ENCODE data around the gene SCAMP1. TPM values are rescaled to one million over a fixed set of nuclear protein-coding genes. Genes with fewer than 3 reads are reported as not detected.

SCAMP1 gene
- total RNA-seq, 1 experiment from 2014 or later: 43.8 TPM

DNA sequence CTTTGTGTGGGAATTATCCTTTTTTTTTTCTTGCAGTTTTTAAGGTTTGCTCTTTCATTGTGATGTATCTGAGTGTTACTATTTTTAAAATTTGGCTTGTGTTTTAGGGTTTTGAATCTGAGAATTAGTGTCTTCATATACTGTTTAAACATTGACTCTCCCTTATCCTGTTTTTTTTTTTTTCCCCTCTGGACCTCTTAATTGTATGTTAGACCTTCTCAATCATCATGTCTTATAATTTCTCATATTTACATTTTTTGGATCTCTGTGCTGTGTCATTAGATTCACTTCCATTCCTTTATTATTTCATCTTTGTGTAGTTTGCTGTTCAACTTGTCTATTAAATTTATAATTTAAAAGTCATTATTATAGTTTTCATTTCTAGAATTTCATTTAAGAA, 47.0 kb downstream of the SCAMP1 start (continued):
- TF ChIP-seq, protein P1, sequence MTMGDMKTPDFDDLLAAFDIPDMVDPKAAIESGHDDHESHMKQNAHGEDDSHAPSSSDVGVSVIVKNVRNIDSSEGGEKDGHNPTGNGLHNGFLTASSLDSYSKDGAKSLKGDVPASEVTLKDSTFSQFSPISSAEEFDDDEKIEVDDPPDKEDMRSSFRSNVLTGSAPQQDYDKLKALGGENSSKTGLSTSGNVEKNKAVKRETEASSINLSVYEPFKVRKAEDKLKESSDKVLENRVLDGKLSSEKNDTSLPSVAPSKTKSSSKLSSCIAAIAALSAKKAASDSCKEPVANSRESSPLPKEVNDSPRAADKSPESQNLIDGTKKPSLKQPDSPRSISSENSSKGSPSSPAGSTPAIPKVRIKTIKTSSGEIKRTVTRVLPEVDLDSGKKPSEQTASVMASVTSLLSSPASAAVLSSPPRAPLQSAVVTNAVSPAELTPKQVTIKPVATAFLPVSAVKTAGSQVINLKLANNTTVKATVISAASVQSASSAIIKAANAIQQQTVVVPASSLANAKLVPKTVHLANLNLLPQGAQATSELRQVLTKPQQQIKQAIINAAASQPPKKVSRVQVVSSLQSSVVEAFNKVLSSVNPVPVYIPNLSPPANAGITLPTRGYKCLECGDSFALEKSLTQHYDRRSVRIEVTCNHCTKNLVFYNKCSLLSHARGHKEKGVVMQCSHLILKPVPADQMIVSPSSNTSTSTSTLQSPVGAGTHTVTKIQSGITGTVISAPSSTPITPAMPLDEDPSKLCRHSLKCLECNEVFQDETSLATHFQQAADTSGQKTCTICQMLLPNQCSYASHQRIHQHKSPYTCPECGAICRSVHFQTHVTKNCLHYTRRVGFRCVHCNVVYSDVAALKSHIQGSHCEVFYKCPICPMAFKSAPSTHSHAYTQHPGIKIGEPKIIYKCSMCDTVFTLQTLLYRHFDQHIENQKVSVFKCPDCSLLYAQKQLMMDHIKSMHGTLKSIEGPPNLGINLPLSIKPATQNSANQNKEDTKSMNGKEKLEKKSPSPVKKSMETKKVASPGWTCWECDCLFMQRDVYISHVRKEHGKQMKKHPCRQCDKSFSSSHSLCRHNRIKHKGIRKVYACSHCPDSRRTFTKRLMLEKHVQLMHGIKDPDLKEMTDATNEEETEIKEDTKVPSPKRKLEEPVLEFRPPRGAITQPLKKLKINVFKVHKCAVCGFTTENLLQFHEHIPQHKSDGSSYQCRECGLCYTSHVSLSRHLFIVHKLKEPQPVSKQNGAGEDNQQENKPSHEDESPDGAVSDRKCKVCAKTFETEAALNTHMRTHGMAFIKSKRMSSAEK (CRISPR knock-in tag; IDR thresholded peaks at IDR 0.05; ENCODE audit: borderline replicate concordance): no peak
- no peak for TF ChIP-seq ARID4B (CRISPR knock-in tag; IDR thresholded peaks at IDR 0.05; ENCODE audit: borderline replicate concordance)
- no peak for TF ChIP-seq TP53 (CRISPR knock-in tag; IDR thresholded peaks at IDR 0.05)
- TF ChIP-seq PRDM15 (CRISPR knock-in tag; IDR thresholded peaks at IDR 0.05): no peak
- no peak for TF ChIP-seq IRF1 (CRISPR knock-in tag; IDR thresholded peaks at IDR 0.05)
- TF ChIP-seq NFATC4 (CRISPR knock-in tag; IDR thresholded peaks at IDR 0.05): no peak

DNA sequence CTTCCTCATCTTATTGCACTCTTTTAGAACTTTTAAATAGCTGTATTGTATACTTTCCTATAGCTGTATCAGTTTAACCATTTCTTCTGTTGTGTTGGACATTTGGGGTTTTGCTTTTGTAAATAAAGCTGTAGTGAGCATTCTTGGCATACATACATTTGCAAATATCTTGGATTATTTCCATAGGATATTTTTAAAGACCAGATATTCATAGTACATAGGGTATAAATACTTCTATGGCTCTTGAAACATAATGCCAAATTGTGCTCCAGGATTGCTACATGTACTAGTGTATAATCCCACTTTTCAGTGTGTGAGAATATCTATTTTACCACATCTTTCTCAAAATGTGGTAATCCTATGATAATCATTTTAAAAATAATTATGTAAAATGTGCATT, 51.2 kb downstream of the SCAMP1 start:
- TF ChIP-seq ZNF396 (CRISPR knock-in tag; IDR thresholded peaks at IDR 0.05; ENCODE audit: borderline replicate concordance) (no peak), SOX15 (CRISPR knock-in tag; IDR thresholded peaks at IDR 0.05) (no peak), NR1H2 (CRISPR knock-in tag; IDR thresholded peaks at IDR 0.05) (no peak)
- Mint-ChIP-seq H3K27me3 (ENCODE audit: low read depth) (no peaks in the 10 kb centered on the region), H3K4me3 (no peak overlapping the region), H3K36me3 (peaks cover 3% of the 10 kb centered on the region; the same call in 1 of the 2 replicates), H3K27ac (no peak overlapping the region), H3K4me1 (peaks cover 17% of the 10 kb centered on the region), H3K9me3 (no peaks in the 10 kb centered on the region)
- ATAC-seq: no peak
- ChIA-PET POLR2A (no interaction called here), CTCF (no interaction called here)
- no peak for DNase-seq (ENCODE audit: low spot score)

All from WTC11 (cell line).